ENCODE results near the gene FKBP8.
A peak's percentile ranks its signal among the peaks of the same experiment; 100 is the strongest.
"Not testable (repeated sequence)": the region's sequence is repeated elsewhere in the genome, so short reads cannot be mapped to it uniquely, and the experiment has no call there.

FKBP8 gene

GRCh38 chr19:18542941-18543813 lies at the start of gene FKBP8:
Gene FKBP8 (minus strand): TSS chr19:18543573. CDS start chr19:18541970, 1,603 bp downstream.
- peak; percentile 92 for DNase-seq

GRCh38 chr19:18592732-18593131 lies 49.4 kb upstream of the FKBP8 start:
- not testable (repeated sequence) for DNase-seq

GRCh38 chr19:18591735-18592385 lies 48.5 kb upstream of the FKBP8 start:
- DNase-seq: no peak

GRCh38 chr19:18590273-18591272 lies 47.2 kb upstream of the FKBP8 start:
- peak; percentile 99 for DNase-seq

- DNase-seq: peak; percentile 91
Measured at GRCh38 chr19:18589380-18590272, 46.3 kb upstream of the FKBP8 start.

- peak; percentile 89 for DNase-seq
Measured at GRCh38 chr19:18588611-18589379, 45.4 kb upstream of the FKBP8 start, which contains the start of gene REX1BD. Gene REX1BD (plus strand): TSS chr19:18588798. CDS start chr19:18588802, 4 bp downstream.

- no peak for DNase-seq
Measured at GRCh38 chr19:18587962-18588610, 44.7 kb upstream of the FKBP8 start.

- no peak for DNase-seq
Measured at GRCh38 chr19:18587561-18587960, 44.2 kb upstream of the FKBP8 start.

GRCh38 chr19:18586306-18586705 lies 42.9 kb upstream of the FKBP8 start:
- no peak for DNase-seq

GRCh38 chr19:18580311-18580710 lies 36.9 kb upstream of the FKBP8 start:
- DNase-seq: no peak

- DNase-seq: no peak
Measured at GRCh38 chr19:18577365-18577914, 34.1 kb upstream of the FKBP8 start.

- no peak for DNase-seq
Measured at GRCh38 chr19:18576383-18576782, 33.0 kb upstream of the FKBP8 start.

GRCh38 chr19:18574691-18575291 lies 31.4 kb upstream of the FKBP8 start:
- DNase-seq: no peak

GRCh38 chr19:18571564-18572344 lies 28.4 kb upstream of the FKBP8 start, which contains the start of gene UBA52:
Gene UBA52 (plus strand): TSS chr19:18571857. CDS start chr19:18573301, 1,444 bp downstream.
- peak; percentile 99 for DNase-seq

- DNase-seq: no peak
Measured at GRCh38 chr19:18568367-18568766, 25.0 kb upstream of the FKBP8 start.

GRCh38 chr19:18566953-18567352 lies 23.6 kb upstream of the FKBP8 start:
- DNase-seq: no peak

GRCh38 chr19:18562086-18562485 lies 18.7 kb upstream of the FKBP8 start:
- DNase-seq: no peak

GRCh38 chr19:18559685-18560084 lies 16.3 kb upstream of the FKBP8 start:
- DNase-seq: no peak

GRCh38 chr19:18558604-18559003 lies 15.2 kb upstream of the FKBP8 start:
- DNase-seq: no peak

Measured in islet precursor cell (in vitro differentiated cells).